ENCODE measurements around the gene CSPG4.
"Not testable (repeated sequence)": the region's sequence is repeated elsewhere in the genome, so short reads cannot be mapped to it uniquely, and the experiment has no call there.

CSPG4 gene

DNA sequence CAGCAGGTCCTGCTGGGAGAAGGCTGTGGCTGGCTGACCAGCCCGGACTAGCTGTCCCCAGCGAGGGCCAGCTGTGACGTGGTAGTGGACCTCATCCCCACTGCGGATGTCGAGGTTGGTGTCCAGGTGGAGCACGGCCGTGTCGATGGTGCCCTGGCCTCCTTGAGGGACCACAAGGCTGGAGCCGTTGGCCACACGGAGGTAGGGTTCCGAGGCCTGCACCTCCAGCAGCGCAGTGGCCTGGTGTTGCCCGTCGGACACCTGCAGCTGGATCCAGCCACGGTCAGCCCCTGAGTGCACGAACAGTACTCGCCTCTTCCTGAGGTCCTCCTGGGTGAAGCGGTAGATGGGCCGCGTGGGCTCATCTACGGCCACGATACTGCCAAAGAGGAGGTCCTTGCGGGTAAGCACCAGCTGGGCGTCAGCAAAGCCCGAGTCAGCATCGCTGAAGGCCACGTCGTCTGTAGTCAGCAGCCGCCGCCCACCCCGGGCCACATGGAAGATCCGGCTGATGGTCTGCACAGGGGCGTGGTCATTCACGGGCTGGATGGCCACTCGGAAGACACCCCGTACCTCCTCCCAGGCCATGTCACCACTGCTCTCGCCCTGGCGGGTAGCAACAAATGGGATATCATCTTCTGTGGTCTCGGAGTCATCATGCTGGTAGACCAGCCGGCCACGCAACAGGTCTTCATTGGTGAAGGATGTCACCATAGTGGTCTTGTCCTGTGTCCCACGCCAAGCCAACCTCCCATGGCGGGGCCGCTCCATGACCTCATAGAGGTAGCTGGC lies 25.0 kb downstream of the CSPG4 start:
- no peak for DNase-seq (ENCODE audit: low spot score)

GRCh38 chr15:75686212-75686642 lies 26.4 kb downstream of the CSPG4 start:
- peak; percentile 72 for DNase-seq (ENCODE audit: low spot score)

GRCh38 chr15:75685195-75685594 lies 27.5 kb downstream of the CSPG4 start:
- no peak for DNase-seq (ENCODE audit: low spot score)

- no peak for DNase-seq (ENCODE audit: low spot score)
Observed at GRCh38 chr15:75684648-75685047, 28.0 kb downstream of the CSPG4 start.

- peak; percentile 86 for DNase-seq (ENCODE audit: low spot score)
Observed at GRCh38 chr15:75683646-75684312, 28.9 kb downstream of the CSPG4 start.

DNA sequence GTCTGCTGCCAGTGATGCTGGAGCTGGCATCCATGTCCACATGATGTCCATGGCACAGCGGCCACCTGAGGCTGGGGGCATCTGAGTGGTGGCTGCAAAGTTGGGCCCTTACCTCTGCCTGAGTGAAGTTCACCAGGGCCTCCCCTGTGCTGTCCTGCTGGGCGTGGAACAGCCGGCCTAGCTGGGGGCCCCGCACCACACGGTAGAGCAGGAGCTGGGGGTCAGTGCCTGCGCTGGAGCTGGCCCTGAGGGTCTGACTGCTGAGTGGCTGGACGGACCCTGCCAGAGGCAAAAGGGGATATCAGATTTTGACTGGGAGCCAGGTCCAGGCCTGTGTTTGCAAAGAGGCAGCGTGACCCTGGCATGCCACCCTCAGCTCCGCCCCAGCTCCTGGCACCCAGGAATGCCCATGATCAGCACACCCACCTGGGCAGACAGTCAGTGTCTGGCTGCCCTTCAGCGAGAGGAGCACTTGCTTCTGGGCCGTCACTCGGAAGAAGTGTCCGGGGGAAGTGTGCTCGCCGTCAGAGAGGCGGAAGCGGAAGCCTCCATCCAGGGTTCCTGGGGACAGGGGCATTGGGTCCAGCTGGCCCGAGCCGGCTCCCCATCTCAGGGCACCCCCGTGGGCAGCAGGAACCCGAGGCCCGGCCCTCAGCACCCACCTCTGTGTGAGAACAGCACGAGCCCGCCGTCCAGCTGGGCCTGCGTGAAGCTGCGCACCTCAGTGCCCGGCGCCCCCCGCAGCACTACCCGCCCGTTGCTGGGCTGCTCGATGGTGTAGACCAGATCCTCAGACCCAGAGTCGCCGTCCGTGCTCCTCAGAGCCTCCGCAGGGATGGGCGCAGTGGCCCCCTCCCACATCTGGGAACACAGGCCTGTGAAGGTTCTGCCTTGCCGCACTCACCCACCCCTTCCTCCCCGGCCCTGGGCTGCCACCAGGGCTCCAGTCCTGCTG lies 30.2 kb downstream of the CSPG4 start:
- DNase-seq (ENCODE audit: low spot score) = no peak

DNA sequence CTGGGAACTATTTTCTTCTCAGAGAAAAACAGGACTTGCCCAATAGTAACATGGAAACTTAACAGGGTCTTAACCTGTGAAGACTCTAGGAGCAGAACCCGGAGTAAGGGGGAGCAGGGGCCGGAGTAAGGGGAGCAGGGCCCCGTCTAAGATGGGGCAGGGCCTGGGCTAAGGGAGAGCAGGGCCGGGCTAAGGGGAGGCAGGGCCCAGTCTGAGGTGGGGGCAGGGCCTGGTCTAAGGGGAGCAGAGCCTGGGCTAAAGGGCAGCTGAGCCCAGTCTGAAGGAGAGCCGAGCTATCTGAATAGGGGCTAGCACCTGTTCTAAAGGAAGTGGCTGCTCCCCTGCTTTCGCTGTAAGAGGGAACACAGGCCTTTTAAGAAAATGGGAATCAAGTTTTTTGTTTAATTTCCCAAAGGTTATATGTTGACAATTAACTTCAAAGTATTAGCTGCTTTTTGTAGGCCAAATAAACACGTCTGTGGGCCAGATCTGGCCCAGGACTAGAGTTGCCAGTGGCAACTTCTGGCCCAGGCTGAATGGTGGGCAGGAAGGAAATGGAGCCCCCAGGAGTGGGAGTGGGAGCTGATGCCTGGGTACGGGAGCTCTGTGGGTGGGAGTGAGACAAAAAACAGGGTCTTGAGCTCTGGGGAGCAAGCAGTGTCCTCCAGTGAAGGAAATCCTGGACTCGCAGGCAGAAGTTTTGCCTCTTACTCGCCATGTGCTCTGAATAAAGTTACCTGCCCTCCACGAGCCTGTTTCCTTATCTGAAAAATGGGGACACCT lies 32.5 kb downstream of the CSPG4 start:
- DNase-seq (ENCODE audit: low spot score) = no peak

DNA sequence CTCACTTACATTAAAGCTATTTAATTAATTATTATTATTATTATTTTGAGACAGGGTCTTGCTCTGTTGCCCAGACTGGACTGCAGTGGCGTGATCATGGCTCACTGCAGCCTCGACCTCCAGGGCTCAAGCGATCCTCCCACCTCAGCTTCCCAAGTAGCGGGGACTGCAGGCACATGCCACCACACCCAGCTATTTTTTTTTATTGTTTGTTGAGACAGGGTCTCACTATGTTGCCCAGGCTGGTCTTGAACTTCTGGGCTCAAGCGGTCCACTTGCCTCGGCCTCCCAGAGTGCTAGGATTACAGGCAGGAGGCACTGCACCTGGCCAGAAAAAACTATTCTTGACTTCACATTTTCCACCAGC lies 34.3 kb downstream of the CSPG4 start:
- not testable (repeated sequence) for DNase-seq (ENCODE audit: low spot score)

- no peak for DNase-seq (ENCODE audit: low spot score)
Observed at GRCh38 chr15:75677465-75678323, 35.0 kb downstream of the CSPG4 start.

GRCh38 chr15:75676688-75677464 lies 35.8 kb downstream of the CSPG4 start:
- DNase-seq (ENCODE audit: low spot score) = no peak

DNA sequence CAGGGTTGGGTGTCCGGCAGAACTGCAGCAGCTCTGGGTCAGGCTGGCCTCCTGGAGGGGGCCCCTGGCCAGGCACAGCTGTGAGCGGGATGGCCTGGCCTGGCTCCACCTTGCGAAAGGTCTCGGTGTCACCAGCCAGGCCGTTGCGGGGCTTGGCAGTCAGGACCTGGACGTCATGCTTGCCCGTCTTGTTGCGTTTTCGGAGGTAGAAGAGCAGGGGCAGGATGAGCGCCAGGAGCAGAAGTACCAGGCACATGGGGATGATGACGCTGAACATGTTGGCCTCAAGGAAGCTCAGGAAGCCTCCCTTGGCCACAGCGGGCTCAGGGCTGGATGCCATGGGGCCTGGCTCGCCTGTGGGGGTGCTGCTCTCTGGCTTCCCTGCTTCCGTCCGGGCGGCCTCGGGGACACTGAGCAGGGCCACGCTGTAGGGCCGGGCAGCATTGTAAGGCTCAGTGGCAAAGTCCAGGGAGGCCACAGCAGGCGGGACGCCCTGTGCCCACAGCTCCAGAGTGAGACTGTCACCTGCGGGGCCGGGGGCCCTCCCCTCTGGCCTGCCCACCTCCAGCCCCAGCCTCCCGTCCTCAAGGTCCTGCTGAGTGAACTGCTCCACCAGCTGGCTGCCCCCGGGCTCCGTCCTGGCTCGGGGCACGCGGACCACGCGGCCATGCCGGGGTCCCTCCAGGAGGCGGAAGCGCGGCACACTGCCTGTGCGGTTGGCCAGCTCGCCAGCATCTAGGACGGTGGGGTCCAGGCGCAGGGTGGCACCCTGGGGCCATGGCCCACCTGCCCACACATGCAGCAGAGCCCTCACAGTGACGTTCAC lies 36.9 kb downstream of the CSPG4 start:
- no peak for DNase-seq (ENCODE audit: low spot score)

- DNase-seq (ENCODE audit: low spot score) = no peak
Observed at GRCh38 chr15:75674366-75674765, 38.3 kb downstream of the CSPG4 start.

- DNase-seq (ENCODE audit: low spot score) = no peak
Observed at GRCh38 chr15:75673426-75674235, 39.0 kb downstream of the CSPG4 start.

DNA sequence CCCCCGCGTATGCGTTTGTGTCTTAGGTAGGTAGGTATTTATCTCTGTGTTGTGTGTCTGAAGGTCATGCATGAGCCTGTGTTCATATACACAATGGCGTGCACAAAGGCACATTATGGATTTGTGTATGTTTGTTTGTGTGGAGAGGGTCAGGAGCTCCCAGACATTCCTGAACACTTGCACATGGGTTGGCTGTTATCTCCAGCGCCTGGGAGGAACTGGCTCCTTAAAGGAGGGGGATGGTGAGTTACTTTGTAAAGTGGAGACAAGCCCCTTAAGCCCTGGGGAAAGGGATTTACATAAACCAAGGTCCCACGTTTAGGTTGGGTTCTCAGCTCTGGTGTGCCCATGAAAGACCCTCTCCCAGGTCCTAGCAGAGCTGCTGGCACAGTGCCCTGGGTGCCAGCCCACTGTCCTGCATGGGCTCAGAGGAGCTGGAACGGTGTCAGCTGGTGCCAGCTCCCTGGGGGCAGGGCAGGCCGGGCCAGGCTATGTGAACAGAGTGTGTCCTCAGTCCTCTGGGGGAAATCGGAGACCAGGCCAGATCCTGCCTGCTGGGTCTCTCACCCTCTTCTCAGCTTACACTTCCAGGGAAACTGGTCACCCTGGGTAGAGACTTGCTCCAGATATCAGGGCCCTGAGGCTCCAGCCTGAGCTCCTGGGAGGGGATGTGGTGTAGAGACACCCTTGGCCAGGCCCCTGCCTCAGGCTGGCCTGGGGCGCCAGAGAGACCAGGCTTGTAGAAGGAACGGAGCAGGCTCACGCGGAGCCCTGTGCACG lies 39.8 kb downstream of the CSPG4 start:
- DNase-seq (ENCODE audit: low spot score) = no peak

DNA sequence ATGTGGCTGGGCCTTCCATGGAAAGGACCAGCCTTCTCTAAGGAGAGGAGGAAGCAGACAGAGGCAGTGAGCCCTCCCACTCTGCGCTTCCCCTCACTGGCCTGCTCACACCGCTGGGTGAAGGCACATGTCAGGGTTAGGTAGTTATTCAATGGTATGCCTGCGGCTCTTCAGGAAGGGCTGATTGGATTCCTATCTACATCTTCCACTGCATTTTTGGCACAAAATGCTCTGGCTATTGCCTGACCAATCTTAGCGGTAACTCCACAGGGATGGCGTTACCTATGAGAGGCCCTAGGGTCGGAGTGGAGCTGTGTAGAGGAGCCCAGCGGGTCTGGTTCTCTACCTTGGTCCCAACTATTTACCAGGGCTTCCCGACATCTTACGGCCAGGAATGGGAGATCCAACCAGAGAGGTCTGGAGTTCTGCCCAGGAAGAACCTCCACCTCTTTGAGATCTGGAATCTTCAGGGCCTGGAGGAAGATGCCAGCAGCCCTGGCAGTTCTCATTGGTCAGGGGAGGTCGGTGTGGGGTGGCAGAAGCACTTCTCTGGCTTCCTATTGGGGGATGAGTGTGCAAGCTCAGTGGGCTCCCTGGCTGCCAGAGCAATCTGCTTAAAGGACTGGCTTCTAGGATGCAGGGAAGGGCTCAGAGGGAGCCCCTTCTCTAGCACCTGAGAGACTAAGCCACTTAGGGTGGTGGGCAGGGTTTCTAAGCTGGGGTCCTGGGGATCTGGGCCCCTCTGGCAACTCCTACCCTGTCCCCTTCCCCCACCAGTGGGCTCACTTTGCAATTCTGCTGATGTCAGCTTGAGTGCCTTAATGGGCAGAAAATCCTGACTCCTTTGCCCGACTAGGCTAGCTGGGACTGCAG lies 40.7 kb downstream of the CSPG4 start:
- DNase-seq (ENCODE audit: low spot score) = no peak

- DNase-seq (ENCODE audit: low spot score) = no peak
Observed at GRCh38 chr15:75669879-75670212, 42.8 kb downstream of the CSPG4 start.
